SIG-M5 treated with dmso at 0.1 percent for 504 hours (cell line): ENCODE measurements around the gene ABCA8.
"Not testable (repeated sequence)": the region's sequence is repeated elsewhere in the genome, so short reads cannot be mapped to it uniquely, and the experiment has no call there.

Source experiments
- DNase-seq: peaks from one replicate; lab custom pipeline; 2025; ENCODE audit not compliant: unreplicated experiment; lab: John Stamatoyannopoulos, UW

The ABCA8 gene, protein sequence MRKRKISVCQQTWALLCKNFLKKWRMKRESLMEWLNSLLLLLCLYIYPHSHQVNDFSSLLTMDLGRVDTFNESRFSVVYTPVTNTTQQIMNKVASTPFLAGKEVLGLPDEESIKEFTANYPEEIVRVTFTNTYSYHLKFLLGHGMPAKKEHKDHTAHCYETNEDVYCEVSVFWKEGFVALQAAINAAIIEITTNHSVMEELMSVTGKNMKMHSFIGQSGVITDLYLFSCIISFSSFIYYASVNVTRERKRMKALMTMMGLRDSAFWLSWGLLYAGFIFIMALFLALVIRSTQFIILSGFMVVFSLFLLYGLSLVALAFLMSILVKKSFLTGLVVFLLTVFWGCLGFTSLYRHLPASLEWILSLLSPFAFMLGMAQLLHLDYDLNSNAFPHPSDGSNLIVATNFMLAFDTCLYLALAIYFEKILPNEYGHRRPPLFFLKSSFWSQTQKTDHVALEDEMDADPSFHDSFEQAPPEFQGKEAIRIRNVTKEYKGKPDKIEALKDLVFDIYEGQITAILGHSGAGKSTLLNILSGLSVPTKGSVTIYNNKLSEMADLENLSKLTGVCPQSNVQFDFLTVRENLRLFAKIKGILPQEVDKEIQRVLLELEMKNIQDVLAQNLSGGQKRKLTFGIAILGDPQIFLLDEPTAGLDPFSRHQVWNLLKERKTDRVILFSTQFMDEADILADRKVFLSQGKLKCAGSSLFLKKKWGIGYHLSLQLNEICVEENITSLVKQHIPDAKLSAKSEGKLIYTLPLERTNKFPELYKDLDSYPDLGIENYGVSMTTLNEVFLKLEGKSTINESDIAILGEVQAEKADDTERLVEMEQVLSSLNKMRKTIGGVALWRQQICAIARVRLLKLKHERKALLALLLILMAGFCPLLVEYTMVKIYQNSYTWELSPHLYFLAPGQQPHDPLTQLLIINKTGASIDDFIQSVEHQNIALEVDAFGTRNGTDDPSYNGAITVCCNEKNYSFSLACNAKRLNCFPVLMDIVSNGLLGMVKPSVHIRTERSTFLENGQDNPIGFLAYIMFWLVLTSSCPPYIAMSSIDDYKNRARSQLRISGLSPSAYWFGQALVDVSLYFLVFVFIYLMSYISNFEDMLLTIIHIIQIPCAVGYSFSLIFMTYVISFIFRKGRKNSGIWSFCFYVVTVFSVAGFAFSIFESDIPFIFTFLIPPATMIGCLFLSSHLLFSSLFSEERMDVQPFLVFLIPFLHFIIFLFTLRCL (N-terminal part only)

DNA sequence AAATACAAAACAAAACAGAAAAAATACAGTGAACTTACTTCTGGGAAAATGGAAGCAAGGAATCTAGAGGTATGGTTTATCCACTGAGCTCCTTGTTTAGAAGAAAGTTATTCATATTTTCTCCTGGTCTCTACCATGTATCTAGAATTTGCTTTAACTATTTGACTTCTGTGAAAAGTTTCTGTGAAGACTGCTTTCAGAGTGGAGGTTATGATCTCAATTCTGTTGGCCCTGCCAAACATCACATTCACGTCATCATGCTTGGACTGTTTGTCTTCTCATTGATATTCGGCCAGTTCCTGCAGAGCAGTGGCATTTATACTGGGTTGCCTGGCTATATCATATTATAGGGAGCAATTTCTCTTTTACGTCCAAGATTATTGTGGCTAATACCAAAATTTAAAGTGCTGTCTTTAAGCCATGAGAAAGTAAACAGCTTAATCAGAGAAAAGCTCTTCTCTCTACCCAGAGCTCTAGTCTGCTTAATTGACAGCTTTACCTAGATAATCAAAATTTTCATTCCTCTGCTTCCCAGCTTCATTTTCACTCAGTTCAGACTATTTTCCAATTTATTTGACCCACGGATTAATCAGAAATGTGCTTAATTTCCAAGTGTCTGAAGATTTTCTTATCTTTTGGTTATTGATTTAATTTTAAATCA lies at the start of gene ABCA8:
Gene ABCA8, minus strand, starts transcription at position 212 of the 661 bp plus-strand sequence. CDS start 13,358 bp downstream, outside the sequence.
- no peak for DNase-seq

DNA sequence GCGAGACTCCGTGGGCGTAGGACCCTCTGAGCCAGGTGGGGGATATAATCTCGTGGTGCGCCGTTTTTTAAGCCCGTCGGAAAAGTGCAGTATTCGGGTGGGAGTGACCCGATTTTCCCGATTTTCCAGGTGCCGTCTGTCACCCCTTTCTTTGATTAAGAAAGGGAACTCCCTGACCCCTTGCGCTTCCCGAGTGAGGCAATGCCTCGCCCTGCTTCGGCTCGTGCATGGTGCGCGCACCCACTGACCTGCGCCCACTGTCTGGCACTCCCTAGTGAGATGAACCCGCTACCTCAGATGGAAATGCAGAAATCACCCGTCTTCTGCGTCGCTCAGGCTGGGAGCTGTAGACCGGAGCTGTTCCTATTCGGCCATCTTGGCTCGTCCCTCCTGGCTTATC lies 49.6 kb upstream of the ABCA8 start:
- not testable (repeated sequence) for DNase-seq

DNA sequence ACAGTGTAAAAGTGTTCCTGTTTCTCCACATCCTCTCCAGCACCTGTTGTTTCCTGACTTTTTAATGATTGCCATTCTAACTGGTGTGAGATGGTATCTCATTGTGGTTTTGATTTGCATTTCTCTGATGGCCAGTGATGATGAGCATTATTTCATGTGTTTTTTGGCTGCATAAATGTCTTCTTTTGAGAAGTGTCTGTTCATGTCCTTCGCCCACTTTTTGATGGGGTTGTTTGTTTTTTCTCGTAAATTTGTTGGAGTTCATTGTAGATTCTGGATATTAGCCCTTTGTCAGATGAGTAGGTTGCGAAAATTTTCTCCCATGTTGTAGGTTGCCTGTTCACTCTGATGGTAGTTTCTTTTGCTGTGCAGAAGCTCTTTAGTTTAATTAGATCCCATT lies 44.6 kb upstream of the ABCA8 start:
- not testable (repeated sequence) for DNase-seq

DNA sequence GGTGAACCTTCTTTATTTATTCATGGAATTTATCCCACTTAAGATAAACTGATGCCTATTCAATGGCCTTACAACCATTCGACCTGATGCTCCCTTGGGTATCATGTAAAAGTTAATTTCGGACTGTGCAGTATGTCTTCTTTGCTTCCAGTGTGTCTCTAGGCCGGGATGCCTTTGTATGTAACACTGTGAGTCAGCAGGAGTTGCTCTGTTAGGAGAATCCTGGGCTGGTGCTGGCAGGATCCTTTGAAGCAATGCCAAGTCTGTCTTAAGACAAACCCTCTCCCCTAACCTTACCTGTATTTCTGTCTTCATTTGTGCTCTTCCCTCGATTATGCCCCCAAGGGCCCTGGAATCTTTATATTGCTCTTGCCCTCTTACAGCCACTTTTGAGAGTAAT lies 37.9 kb upstream of the ABCA8 start:
- no peak for DNase-seq

DNA sequence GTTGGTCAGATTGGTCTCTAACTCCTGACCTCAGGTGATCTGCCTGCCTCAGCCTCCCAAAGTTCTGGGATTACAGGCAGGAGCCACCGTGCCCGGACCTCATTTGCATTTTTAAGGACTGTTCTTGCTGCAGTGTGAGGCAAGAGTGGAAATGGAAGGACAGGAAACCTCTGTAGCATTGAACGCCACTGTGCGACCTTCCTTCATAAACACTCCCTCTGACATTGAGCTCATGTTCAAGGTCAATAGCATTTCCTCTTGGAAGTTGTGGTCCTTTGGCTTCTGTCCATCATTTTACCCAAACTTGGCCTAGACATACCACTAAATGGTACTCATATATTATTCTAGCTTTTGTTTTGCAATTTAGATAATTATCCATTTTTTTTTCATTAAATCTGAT lies 32.8 kb upstream of the ABCA8 start:
- DNase-seq = no peak

DNA sequence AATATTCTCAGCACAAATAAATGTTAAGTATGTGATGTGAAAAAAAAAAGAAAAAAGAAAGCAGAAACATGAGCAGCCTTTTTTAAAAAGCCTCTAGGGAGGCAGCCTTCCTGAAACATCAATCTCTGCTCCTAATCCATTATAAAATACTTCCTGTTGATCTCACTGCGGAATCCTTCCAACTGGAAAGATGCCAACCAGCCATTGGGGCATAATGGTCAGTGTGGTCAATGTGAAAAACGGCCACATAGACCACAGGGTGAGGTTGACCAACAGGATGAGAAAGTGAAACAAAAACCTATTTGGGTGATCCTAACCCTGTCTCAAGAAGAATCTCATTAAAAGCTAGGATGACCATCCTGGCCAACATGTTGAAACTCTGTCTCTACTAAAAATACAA lies 26.1 kb upstream of the ABCA8 start:
- DNase-seq = no peak

DNA sequence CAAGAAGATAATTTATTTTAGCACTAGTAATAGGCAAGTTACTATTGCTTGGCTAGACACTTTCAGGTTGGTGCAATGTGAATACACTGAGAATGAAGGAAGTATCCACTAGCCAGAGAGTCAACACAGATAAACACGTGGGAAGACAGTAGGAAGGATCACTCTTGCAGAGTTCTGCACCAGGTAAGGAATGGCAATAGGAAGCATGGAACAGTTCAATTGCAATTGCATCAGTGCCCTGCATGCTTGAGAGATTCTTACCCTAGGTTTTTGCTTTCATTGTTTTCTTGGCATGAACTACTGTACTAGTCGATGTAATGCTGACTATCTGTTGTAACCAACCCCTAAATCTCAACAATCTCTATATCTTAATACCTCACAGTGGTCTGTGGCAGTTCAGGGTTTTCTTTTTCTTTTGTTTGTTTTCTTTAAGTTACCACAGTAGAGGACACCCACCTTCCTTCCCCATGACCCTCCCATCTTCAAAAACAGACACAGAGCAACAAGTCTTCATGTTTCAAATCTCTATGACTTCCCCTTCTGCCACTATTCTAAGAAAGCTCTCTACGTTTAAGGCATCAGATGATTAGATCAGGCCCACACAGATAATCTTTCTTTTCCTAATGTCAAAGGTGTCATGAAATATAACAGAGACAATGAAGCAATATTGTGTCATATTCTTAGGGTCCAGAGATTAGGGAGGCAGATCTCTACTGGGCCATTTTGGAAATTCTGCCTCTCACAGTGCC lies 18.1 kb upstream of the ABCA8 start:
- no peak for DNase-seq

DNA sequence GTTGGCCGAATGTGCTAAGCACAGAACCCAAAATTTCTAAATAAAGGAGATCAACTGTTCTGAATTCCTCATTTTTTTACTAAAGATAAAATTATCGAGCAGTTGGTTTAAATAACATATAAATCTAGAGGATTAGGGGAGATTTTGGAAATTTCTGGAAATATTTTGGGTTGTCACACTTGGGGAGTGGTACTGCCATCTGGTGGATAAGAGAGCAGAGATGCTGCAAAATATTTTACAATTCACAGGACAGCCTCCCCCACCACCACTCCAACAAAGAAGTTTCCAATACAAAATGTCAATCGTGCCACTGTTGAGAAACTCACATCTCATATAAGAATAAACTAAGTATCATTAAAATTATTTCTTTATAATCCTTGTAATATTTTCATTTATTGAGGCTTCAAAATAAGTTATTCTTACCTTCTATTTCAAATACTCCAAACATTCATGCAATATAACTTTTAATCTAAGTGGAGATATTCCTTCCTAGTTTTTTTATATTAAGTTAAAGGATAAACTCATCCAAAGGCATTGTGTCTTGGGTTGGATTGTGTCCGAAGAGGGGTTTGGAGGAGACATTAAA lies 17.0 kb upstream of the ABCA8 start:
- peak; percentile 26 for DNase-seq

DNA sequence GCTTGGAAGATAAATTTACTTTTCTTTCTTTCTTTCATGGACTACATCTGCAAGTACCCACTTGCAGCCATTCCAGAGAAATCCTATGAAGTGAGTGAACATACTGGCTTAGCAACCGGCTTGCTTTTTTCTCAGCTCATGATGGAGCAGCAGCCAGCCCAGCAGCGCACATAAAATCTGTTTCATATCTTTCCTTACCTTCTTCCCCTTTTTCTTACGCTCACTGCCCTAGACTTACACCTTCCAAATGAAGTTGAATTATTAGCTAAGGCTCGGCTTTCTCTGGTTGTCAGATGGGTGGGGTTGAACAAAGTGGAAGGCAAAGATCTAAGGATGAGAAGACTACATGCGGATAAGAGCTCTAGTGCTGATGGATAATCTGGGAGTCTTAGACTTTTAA lies 13.9 kb upstream of the ABCA8 start:
- DNase-seq = no peak

DNA sequence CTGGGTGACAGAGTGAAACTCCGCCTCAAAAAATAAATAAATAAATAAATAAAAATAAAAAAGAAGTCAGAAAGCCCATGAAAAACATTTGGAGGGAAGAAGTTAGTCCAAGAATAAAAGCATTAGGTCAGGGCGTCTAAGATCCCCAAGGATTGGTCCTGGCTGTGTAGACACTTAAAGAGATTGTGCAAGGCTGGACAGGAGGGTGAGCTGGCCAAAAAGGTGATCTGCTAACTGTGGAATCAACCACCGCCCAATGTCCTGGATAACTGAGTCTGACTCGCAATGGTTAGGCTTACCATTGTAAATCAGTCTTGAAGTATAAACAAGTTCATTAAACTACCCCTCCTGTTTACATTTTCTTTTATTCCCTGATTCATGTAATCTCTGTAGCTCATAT lies 8.8 kb upstream of the ABCA8 start:
- no peak for DNase-seq

DNA sequence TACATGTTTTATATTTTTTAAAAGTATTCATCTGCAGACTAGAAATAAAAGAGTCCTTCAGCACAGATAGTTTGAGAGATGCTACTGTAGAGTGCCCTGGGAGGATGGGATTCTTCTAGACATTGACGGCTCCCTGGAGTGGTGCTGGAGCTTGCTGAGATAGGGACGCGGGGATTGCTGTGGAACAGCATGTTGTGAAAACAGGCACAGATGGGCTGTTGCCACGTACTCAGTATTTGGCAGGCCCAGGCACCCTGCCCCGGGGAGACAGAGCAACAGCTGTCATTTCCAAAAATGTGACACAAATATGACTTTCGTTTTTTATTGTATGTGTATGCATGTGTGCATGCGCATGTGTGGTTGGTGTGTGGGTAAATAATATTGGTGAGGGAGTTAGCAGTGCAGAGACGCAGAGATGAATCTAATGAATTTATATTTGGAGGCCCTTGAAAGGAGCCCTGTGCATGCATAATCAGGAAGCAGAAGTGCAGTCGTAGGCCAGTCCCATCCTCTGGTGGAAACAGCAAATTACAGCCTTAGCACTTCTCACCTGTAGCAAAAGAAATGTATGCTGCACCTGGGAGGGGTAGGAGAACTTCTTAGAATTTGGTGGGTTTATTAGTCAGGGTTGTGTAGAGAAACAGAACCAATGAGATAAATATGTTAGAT lies 6.2 kb upstream of the ABCA8 start:
- no peak for DNase-seq

DNA sequence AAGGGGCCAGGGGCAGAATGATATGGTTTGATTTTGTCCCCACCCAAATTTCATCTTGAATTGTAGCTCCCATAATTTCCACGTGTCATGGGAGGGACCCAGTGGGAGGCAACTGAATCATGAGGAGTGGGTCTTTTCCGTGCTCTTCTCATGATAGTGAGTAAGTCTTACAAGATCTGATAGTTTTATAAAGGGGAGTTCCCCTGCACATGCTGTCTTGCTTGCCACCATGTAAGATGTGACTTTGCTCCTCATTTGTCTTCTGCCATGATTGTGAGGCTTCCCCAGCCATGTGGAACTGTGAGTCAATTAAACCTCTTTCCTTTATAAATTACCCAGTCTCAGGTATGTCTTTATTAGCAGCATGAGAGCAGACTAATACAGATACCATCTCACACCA lies 3.9 kb upstream of the ABCA8 start:
- DNase-seq = not testable (repeated sequence)

DNA sequence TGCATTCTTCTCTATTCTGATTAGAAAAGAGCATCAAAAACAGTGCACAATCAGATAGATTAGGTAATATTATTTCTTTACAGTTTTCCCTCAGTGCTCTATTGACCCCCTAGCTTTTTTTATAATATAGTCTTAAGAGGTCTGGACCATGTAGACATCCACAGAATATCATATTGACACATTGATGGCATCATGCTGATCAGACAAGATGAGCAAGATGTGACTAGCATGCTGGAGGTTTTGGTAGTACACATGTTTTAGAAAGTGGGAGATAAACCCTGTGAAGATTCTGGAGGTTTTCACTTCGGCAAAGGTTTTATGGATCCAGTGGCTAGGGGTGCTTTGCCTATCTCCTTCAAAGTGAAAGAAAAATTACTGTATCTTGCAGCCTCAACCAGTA lies 2.8 kb upstream of the ABCA8 start:
- DNase-seq = no peak

DNA sequence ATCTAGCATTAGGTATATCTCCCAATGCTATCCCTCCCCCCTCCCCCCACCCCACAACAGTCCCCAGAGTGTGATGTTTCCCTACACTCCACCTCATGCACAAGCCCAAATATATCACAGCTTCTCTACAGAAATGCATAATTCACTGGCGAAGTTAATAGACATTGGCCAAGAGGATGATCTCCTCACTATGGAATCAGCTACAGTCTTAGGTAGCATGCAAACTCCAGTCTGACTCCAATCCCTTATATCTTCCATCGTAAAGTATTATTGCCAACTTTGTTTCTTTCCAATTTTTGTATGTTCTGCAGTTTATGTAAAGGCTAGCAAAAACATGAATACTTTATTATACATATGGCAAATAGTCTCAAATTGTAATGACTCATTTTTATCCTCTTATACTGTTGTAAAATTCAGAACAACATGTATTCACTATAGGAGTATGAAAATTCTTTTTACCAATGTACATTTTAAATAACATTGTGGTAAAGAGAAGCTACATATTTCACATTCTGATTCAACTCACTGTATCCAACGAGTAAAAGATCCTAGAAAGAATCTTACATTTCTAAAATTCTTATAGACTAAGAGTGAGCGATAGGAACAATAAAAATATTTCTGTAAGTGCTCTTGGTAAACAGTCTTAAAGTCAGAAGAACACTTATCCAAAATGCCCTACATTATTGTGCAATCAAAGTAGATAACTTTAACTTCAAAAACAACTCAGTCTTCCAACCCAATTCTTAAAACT lies 871 bp downstream of the ABCA8 start:
- no peak for DNase-seq

DNA sequence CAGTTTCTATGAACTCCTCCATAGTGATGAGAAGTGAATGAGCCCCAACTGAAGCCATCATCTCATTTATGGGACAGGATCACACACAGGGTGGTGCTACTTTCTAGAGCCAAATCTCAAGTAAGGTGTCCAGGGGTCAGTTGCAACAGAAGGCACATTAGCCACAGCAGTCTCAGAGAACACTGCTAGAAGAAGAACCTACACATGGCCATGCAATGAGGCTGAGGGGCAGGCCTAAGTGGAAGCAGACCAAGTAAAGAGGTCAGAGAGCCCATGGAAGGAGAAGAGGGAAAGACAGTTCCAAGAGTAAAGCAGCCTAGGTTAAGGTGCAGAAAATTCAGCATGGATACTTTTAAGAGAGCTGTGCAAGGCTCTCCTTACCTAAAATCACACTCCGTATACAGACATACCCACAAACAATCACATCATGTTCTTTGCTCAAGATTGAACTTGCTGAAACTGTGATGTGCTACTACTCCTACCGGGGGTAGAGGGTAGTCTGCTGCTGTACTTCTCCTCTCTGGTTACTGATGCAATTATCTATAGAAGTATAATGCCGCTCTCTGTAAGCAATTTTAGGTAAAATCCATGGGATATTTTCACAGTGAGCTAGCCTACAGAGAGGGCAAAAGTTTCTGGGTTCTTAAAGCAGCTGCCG lies 1.7 kb downstream of the ABCA8 start:
- DNase-seq = no peak

DNA sequence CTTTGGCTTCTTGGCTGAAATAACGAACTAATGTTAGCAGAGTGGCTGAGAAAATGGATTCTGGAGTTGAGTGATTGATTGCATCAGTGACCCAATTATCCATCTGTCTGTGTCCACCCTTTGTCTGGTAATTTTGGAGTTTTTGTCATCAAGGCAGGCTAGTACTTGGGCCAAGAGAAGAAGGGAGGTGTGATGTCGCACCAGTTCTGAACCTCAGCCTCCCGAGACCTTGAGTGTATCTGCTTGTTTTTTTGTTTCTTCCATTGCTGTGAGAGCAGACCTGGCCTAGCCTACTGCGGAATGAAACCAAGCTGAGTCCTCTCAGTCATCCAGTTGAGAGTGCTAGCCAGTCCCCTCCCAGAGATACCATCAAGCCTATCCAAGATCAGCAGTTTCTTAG lies 4.5 kb downstream of the ABCA8 start:
- no peak for DNase-seq

DNA sequence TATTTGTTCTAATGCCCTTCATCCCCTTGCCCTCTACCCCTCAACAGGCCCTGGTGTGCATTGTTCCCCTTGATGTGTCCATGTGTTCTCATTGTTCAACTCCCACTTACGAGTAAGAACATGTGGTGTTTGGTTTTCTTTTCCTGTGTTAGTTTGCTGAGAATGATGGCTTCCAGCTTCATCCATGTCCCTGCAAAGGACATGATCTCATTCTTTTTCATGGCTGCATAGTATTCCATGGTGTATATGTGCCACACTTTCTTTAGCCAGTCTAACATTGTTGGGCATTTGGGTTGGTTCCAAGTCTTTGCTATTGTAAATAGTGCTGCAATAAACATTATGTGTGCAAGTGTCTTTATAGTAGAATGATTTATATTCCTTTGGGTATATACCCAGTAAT lies 7.3 kb downstream of the ABCA8 start:
- DNase-seq = not testable (repeated sequence)

DNA sequence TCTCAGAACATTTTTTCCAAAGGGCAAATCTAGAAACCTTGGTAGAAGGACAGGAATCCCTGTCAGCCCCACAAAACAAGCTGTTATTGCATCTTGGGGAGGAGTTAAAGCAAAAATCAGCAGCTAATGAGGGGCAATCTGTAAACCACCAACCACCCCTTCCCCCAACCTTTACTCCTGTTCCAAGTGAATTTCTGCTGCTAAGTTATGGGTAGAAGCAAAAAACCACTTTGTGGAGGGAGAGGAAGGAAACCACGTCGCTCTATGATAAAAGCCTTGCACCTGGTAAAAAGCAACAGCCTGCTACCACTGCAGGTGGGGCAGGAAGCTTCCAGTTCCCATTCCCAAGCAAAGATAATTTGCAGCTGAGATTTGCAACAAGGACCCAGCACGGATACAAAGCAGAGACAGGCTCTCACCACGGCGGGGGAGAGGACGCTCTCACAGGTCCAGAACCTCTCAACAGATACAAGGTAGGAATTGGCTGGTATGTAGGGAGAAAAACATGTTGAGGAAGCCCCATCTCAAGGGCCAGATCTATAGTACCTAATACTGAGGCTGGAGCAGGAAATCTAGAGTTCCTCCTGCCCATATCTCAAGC lies 10.7 kb downstream of the ABCA8 start:
- DNase-seq = no peak
